ENCODE results near the gene PCP2.

PCP2 gene

GRCh38 chr19:7590256-7590655 lies 43.3 kb downstream of the PCP2 start:
- no peak overlapping the region for H3K4me3 ChIP-seq (ENCODE audit: low read length)
- no peak for TF ChIP-seq CTCF (conservative IDR thresholded peaks at IDR 0.05; ENCODE audit: low read depth, low read length)
- no peak for DNase-seq (ENCODE audit: low read depth)

- no peak overlapping the region for H3K4me3 ChIP-seq (ENCODE audit: low read length)
- no peak for TF ChIP-seq CTCF (conservative IDR thresholded peaks at IDR 0.05; ENCODE audit: low read depth, low read length)
- no peak for DNase-seq (ENCODE audit: low read depth)
Observed at GRCh38 chr19:7589822-7590221, 43.7 kb downstream of the PCP2 start.

GRCh38 chr19:7582446-7582845 lies 51.1 kb downstream of the PCP2 start:
- H3K4me3 ChIP-seq (ENCODE audit: low read length), result no peak overlapping the region
- no peak for DNase-seq (ENCODE audit: low read depth)
- TF ChIP-seq CTCF (conservative IDR thresholded peaks at IDR 0.05; ENCODE audit: low read depth, low read length), result no peak

All from retinal pigment epithelial cell (primary cell).